ENCODE results near the gene C5orf34. TPM values are rescaled to one million over a fixed set of nuclear protein-coding genes. Genes with fewer than 3 reads are reported as not detected.

The C5orf34 gene
- total and polyA plus RNA-seq, 2 of the 4 experiments (the other 2 are of a cell fraction), result 3.3 to 6.1 TPM

DNA sequence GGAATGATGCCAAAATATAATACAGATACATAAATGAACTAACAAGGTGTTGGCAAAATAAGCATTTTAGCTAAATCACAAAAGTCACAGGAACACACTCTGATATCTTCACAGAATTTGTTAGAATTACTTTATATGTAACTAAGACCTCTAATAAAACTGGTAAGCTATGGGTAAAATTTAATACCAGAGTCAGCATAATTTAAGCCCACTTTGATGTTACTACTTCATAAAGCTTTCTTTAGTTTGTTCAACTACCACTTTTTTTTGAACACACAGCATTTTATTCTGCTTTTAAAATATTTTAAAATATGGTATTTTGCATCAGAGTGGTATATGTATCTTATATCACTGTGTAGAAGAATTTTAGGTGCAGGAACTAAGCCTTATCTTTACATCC, 22.0 kb upstream of the C5orf34 start:
- Histone ChIP-seq H3K27ac (ENCODE audit: insufficient read depth, low read length) (no peak overlapping the region), H3K9ac (ENCODE audit: low read depth, low read length) (no peak overlapping the region), H3K18ac (ENCODE audit: low read depth, low read length) (no peak overlapping the region), H2BK5ac (ENCODE audit: low read depth, low read length, poor library complexity, severe bottlenecking) (no peak overlapping the region), H4K91ac (ENCODE audit: insufficient read depth, low read depth, low read length) (no peak overlapping the region), H2AFZ (replicated peaks; ENCODE audit: low read length, poor library complexity) (no peak overlapping the region), H3K23ac (ENCODE audit: low read depth, low read length) (no peak overlapping the region), H4K8ac (ENCODE audit: low read depth in 2 of 2, low read length in 2 of 2) (no peak overlapping the region), H3K4ac (ENCODE audit: low read depth, low read length) (no peak overlapping the region), H4K20me1 (ENCODE audit: insufficient read depth, low read length) (no peaks in the 10 kb centered on the region), H2BK20ac (ENCODE audit: low read depth, low read length) (no peak overlapping the region), H3K56ac (ENCODE audit: extremely low read depth, insufficient read depth, low read length) (no peak overlapping the region), H3K4me2 (ENCODE audit: low read depth, low read length) (no peak overlapping the region), H3K27me3 (ENCODE audit: control insufficient read depth, insufficient read depth, low read length) (no peaks in the 10 kb centered on the region), H3K9me1 (ENCODE audit: insufficient read depth, low read length) (no peaks in the 10 kb centered on the region), H4K5ac (ENCODE audit: low read depth, low read length) (no peak overlapping the region), H3K36me3 (ENCODE audit: control insufficient read depth, insufficient read depth, low read length) (peaks cover 41% of the 10 kb centered on the region), H2BK15ac (ENCODE audit: low read depth, low read length) (no peak overlapping the region), H3K9me3 (ENCODE audit: control insufficient read depth, insufficient read depth, low read length) (no peaks in the 10 kb centered on the region), H3K14ac (replicated peaks; ENCODE audit: low read depth, low read length) (no peak overlapping the region), H3K4me1 (ENCODE audit: control insufficient read depth, insufficient read depth, low read length) (no peaks in the 10 kb centered on the region), H2BK120ac (ENCODE audit: low read depth, low read length) (no peak overlapping the region), H3K79me1 (ENCODE audit: low read depth in 1 of 2, low read length in 2 of 2) (peaks cover 3 to 4% of the 10 kb centered on the region in 2 experiments; a peak in 3 of 4 replicates), H2AK5ac (ENCODE audit: low read depth, low read length) (no peak overlapping the region), H2AK9ac (replicated peaks; ENCODE audit: low read depth, low read length, poor library complexity) (no peak overlapping the region), H3K4me3 (ENCODE audit: insufficient read depth, low read depth, low read length) (no peak overlapping the region)
- BruUV-seq (replicated peaks), result no TSS peak
- in situ Hi-C loops (cut with MboI; ENCODE audit: low sequenced_read_pairs) (no loop called here), intact Hi-C loops (cut with micrococcal nuclease) (no loop called here), dilution Hi-C loops (cut with HindIII; ENCODE audit: low sequenced_read_pairs, unreplicated experiment) (no loop called here)
- POLR2A ChIA-PET (ENCODE audit: unreplicated experiment), result no interaction called here
- TF ChIP-seq MAFK (IDR thresholded peaks at IDR 0.05; ENCODE audit: low read depth, low read length) (peak; percentile 78), RAD21 (IDR thresholded peaks at IDR 0.05; ENCODE audit: low read length) (no peak)
- DNase-seq, result no peak
- CTCF ChIA-PET, result no interaction called here
- no peak for ATAC-seq (ENCODE audit: low read depth)

Data from IMR-90 (cell line).